A673 (cell line): ENCODE measurements around the gene TRPC4.

ENCODE experiments used
- CTCF ChIP-seq: fragments of 300-800, 200-600 bp; sonication (generic); conservative IDR thresholded peaks from 2 replicates; pipeline ENCODE4 v1.5.1; 2017; ENCODE audit warnings: low read depth, mild to moderate bottlenecking, antibody characterized with exemption, low read length, moderate library complexity, mixed read lengths
- EZH2 ChIP-seq: fragments of 200-600 bp; sonication (generic); IDR thresholded peaks from 2 replicates; pipeline ENCODE4 v1.6.1; 2017; ENCODE audit warnings: borderline replicate concordance, low read depth, mild to moderate bottlenecking, mixed read lengths, antibody characterized with exemption, low read length; ENCODE audit not compliant: poor library complexity, severe bottlenecking

- TF ChIP-seq CTCF (no peak), EZH2 (no peak)
Measured at GRCh38 chr13:37594550-37594949, 275.0 kb downstream of the TRPC4 start.
